ENCODE data around the gene STARD3. TPM values are rescaled to one million over a fixed set of nuclear protein-coding genes. Genes with fewer than 3 reads are reported as not detected.

STARD3 gene
- total and polyA plus RNA-seq, 2 of the 13 experiments (the other 11 are each of a cell fraction or from before 2014, with no cell fraction given) = 34.6 to 100 TPM

GRCh38 chr17:39664581-39665561 lies 27.9 kb downstream of the STARD3 start, which contains the start of gene TCAP (continued):
- TF ChIP-seq ZSCAN31 (CRISPR knock-in tag; IDR thresholded peaks at IDR 0.05; ENCODE audit: low read depth) = 0 out of 2 replicates have a peak, but pooled peaks have one; percentile 36
- TF ChIP-seq ZNF597 (CRISPR knock-in tag; IDR thresholded peaks at IDR 0.05) = no peak
- TF ChIP-seq ZNF768 (CRISPR knock-in tag; IDR thresholded peaks at IDR 0.05) = 0 out of 2 replicates have a peak, but pooled peaks have one; percentile 3
- TF ChIP-seq ZNF790 (CRISPR knock-in tag; IDR thresholded peaks at IDR 0.05; ENCODE audit: borderline replicate concordance) = no peak
- peak; percentile 51; the same call in 1 of the 2 replicates for TF ChIP-seq ZFY (CRISPR knock-in tag; IDR thresholded peaks at IDR 0.05)
- TF ChIP-seq YEATS4 (CRISPR knock-in tag; IDR thresholded peaks at IDR 0.05; ENCODE audit: borderline replicate concordance) = 0 out of 2 replicates have a peak, but pooled peaks have one; percentile 38
- peak; percentile 59; the same call in 1 of the 2 replicates for TF ChIP-seq ZNF891 (CRISPR knock-in tag; IDR thresholded peaks at IDR 0.05)
- TF ChIP-seq RFXAP (CRISPR knock-in tag; IDR thresholded peaks at IDR 0.05; ENCODE audit: borderline replicate concordance) = 0 out of 2 replicates have a peak, but pooled peaks have one; percentile 41
- no peak for TF ChIP-seq SRSF9 (IDR thresholded peaks at IDR 0.05; ENCODE audit: borderline replicate concordance, insufficient read depth, low read depth, low read length, poor library complexity, severe bottlenecking)

Measured in HepG2 (cell line).